Loucy (cell line): ENCODE data around the gene ARHGEF10L.

Experiments
- H2AFZ ChIP-seq: fragments of 200-600 bp; sonication (generic); 2 replicates; pipeline ENCODE4 v1.6.0; 2016; ENCODE audit warnings: antibody characterized with exemption, mild to moderate bottlenecking, low read length, moderate library complexity
- H3F3A ChIP-seq: fragments of 200-600 bp; 2 replicates; pipeline ENCODE4 v1.6.0; 2016; ENCODE audit warnings: antibody characterized with exemption, low read depth, mild to moderate bottlenecking
- H3K27me3 ChIP-seq: fragments of 200-600 bp; sonication (generic); 2 replicates; pipeline ENCODE4 v1.6.1; 2014; ENCODE audit warnings: low read length, mild to moderate bottlenecking; ENCODE audit not compliant: insufficient read depth, poor library complexity, severe bottlenecking
- H3K36me3 ChIP-seq: fragments of 200-600 bp; sonication (generic); 2 replicates; pipeline ENCODE4 v1.6.1; 2016; ENCODE audit warnings: low read length; ENCODE audit not compliant: insufficient read depth
- H3K4me1 ChIP-seq: fragments of 200-600 bp; sonication (generic); 2 replicates; pipeline ENCODE4 v1.5.1; 2014; ENCODE audit warnings: low read length, mild to moderate bottlenecking; ENCODE audit not compliant: insufficient read depth, poor library complexity, severe bottlenecking
- H3K4me2 ChIP-seq: fragments of 200-600 bp; sonication (generic); 2 replicates; pipeline ENCODE4 v1.6.0; 2014; ENCODE audit warnings: antibody characterized with exemption, low read length, low read depth, mild to moderate bottlenecking; ENCODE audit not compliant: poor library complexity, severe bottlenecking
- H3K4me3 ChIP-seq: fragments of 200-600 bp; sonication (generic); 2 replicates; pipeline ENCODE4 v1.5.1; 2014; ENCODE audit warnings: low read length, mild to moderate bottlenecking, mixed read lengths; ENCODE audit not compliant: poor library complexity, severe bottlenecking
- H3K79me2 ChIP-seq: fragments of 200-600 bp; sonication (generic); 2 replicates; pipeline ENCODE4 v1.6.1; 2014; ENCODE audit warnings: low read length; ENCODE audit not compliant: insufficient read depth
- H3K9ac ChIP-seq: fragments of 200-600 bp; sonication (generic); 2 replicates; pipeline ENCODE4 v1.6.0; 2014; ENCODE audit warnings: mild to moderate bottlenecking, low read depth, low read length, moderate library complexity; ENCODE audit not compliant: poor library complexity, severe bottlenecking
- H3K9me2 ChIP-seq: fragments of 200-600 bp; sonication (generic); replicated peaks from 2 replicates; pipeline ENCODE4 v1.6.1; 2016; ENCODE audit warnings: low read depth, low read length, mixed read lengths
- H3K9me3 ChIP-seq: fragments of 200-600 bp; sonication (generic); 2 replicates; pipeline ENCODE4 v1.6.1; 2014; ENCODE audit warnings: mild to moderate bottlenecking, antibody characterized with exemption, low read length, low read depth; ENCODE audit not compliant: insufficient read depth
- H4K20me1 ChIP-seq: fragments of 200-600 bp; sonication (generic); 2 replicates; pipeline ENCODE4 v1.6.0; 2014; ENCODE audit warnings: antibody characterized with exemption, low read length, mild to moderate bottlenecking; ENCODE audit not compliant: insufficient read depth, poor library complexity, severe bottlenecking
- EZH2phosphoT487 ChIP-seq: fragments of 200-600 bp; IDR thresholded peaks from 2 replicates; pipeline ENCODE4 v1.6.1; 2018; ENCODE audit warnings: antibody characterized with exemption, mild to moderate bottlenecking, moderate library complexity, borderline replicate concordance
- TF ChIP-seq, protein P1 (sequence below): fragments of 200-600 bp; sonication (generic); conservative IDR thresholded peaks from 2 replicates; pipeline ENCODE4 v1.5.1; 2014; ENCODE audit warnings: mild to moderate bottlenecking, antibody characterized with exemption, low read length

The ARHGEF10L gene

GRCh38 chr1:17566892-17567291, 27.4 kb downstream of the ARHGEF10L start:
- no peaks in the 10 kb centered on the region for H4K20me1 ChIP-seq
- H3F3A ChIP-seq: no peaks in the 10 kb centered on the region
- no peak overlapping the region for H3K4me2 ChIP-seq
- H2AFZ ChIP-seq: no peak overlapping the region
- no peaks in the 10 kb centered on the region for H3K27me3 ChIP-seq
- H3K36me3 ChIP-seq: no peaks in the 10 kb centered on the region
- H3K9me3 ChIP-seq: no peaks in the 10 kb centered on the region
- no peak overlapping the region for H3K9ac ChIP-seq
- no peaks in the 10 kb centered on the region for H3K9me2 ChIP-seq
- H3K4me3 ChIP-seq: no peak overlapping the region
- H3K4me1 ChIP-seq: no peaks in the 10 kb centered on the region
- no peaks in the 10 kb centered on the region for H3K79me2 ChIP-seq
- TF ChIP-seq EZH2phosphoT487: no peak
- TF ChIP-seq, protein P1, sequence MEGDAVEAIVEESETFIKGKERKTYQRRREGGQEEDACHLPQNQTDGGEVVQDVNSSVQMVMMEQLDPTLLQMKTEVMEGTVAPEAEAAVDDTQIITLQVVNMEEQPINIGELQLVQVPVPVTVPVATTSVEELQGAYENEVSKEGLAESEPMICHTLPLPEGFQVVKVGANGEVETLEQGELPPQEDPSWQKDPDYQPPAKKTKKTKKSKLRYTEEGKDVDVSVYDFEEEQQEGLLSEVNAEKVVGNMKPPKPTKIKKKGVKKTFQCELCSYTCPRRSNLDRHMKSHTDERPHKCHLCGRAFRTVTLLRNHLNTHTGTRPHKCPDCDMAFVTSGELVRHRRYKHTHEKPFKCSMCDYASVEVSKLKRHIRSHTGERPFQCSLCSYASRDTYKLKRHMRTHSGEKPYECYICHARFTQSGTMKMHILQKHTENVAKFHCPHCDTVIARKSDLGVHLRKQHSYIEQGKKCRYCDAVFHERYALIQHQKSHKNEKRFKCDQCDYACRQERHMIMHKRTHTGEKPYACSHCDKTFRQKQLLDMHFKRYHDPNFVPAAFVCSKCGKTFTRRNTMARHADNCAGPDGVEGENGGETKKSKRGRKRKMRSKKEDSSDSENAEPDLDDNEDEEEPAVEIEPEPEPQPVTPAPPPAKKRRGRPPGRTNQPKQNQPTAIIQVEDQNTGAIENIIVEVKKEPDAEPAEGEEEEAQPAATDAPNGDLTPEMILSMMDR: no peak

- no peaks in the 10 kb centered on the region for H3K9me2 ChIP-seq
- no peak overlapping the region for H3K4me3 ChIP-seq
- no peak overlapping the region for H2AFZ ChIP-seq
- no peaks in the 10 kb centered on the region for H3K9me3 ChIP-seq
- no peak overlapping the region for H3K9ac ChIP-seq
- H3F3A ChIP-seq: no peaks in the 10 kb centered on the region
- H3K4me1 ChIP-seq: no peaks in the 10 kb centered on the region
- H4K20me1 ChIP-seq: no peaks in the 10 kb centered on the region
- H3K36me3 ChIP-seq: no peaks in the 10 kb centered on the region
- no peaks in the 10 kb centered on the region for H3K79me2 ChIP-seq
- H3K4me2 ChIP-seq: no peak overlapping the region
- no peak for TF ChIP-seq EZH2phosphoT487
- no peaks in the 10 kb centered on the region for H3K27me3 ChIP-seq
These were observed 28.1 kb downstream of the ARHGEF10L start for GRCh38 chr1:17567582-17567981.

DNA sequence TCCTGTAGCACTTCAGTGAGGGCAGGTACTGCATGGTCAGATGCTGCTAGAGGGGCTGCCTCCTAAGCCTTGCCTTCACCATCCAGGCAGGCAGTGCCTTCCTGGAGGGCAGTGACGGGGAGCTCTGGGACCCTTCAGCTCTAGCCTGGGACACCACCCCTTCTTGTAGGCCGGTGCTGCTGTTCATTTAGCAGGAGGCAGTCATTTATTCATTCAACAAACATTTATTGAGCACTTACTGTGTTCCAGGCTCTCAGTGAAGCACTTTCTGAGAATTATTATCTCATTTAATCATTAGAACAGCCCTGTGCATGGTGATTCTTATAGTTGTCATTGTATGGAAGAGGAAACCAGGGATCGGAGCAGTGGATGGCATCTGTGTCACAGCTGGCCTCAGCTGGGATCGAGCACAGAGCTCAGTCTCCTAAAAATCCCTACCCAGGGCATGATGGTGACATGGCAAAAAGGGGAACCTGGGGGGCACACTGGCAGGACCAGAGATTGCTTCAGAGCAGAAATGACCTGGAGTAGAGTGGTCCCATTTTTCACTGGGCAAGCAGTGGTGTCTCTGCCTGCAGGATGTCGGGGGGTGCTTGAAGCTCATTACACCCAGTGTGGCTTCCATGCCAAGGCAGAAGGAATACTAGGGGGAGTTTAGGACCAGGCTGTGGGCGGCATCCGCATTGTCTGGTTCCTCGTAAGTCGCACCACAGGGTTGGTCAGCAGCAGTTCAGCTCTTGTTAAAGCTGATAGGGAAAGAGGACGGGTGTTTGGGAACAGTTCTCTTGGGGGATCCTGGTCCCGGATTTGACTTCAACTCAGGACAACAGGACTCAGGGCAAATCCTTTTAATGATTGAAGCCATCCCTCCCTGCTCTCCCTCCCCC, 28.8 kb downstream of the ARHGEF10L start:
- Histone ChIP-seq H3K27me3 (no peaks in the 10 kb centered on the region), H3F3A (no peaks in the 10 kb centered on the region), H3K4me2 (no peak overlapping the region), H3K4me3 (no peak overlapping the region), H3K36me3 (no peaks in the 10 kb centered on the region), H3K9me2 (no peaks in the 10 kb centered on the region), H2AFZ (no peak overlapping the region), H3K4me1 (no peaks in the 10 kb centered on the region), H3K79me2 (no peaks in the 10 kb centered on the region), H3K9ac (no peak overlapping the region), H3K9me3 (no peaks in the 10 kb centered on the region), H4K20me1 (no peaks in the 10 kb centered on the region)
- TF ChIP-seq, protein P1: no peak
- TF ChIP-seq EZH2phosphoT487: no peak
